Karpas-422 (cell line): ENCODE results near the gene MEF2A. TPM values are rescaled to one million over a fixed set of nuclear protein-coding genes. Genes with fewer than 3 reads are reported as not detected.
A peak's percentile ranks its signal among the peaks of the same experiment; 100 is the strongest.

Experiments
- DNase-seq: peaks from one replicate; pipeline ENCODE4 v3.0.0-alpha.2; 2015
- H2AFZ ChIP-seq: fragments of 200-600 bp; sonication (generic); 2 replicates; pipeline ENCODE4 v1.6.1; 2014; ENCODE audit warnings: antibody characterized with exemption, low read length, mixed read lengths
- H3K27ac ChIP-seq: fragments of 200-600 bp; sonication (generic); 2 replicates; pipeline ENCODE4 v1.5.1; 2014; ENCODE audit warnings: mild to moderate bottlenecking, low read length, moderate library complexity
- H3K27me3 ChIP-seq: fragments of 200-600 bp; sonication (generic); 2 replicates; pipeline ENCODE4 v1.6.1; 2014; ENCODE audit warnings: low read length, mixed read lengths
- H3K36me3 ChIP-seq: fragments of 200-600 bp; sonication (generic); 2 replicates; pipeline ENCODE4 v1.6.1; 2014; ENCODE audit warnings: low read length, mixed read lengths; ENCODE audit not compliant: insufficient read depth
- H3K4me1 ChIP-seq: fragments of 200-600 bp; sonication (generic); 2 replicates; pipeline ENCODE4 v1.6.1; 2014; ENCODE audit warnings: mild to moderate bottlenecking, low read length, mixed read lengths
- H3K4me2 ChIP-seq: fragments of 200-600 bp; sonication (generic); 2 replicates; pipeline ENCODE4 v1.6.1; 2014; ENCODE audit warnings: low read length, low read depth, mild to moderate bottlenecking; ENCODE audit not compliant: poor library complexity, severe bottlenecking
- H3K4me3 ChIP-seq: fragments of 200-600 bp; sonication (generic); 2 replicates; pipeline ENCODE4 v1.5.1; 2014; ENCODE audit warnings: mild to moderate bottlenecking, antibody characterized with exemption, low read length, mixed read lengths
- H3K79me2 ChIP-seq: fragments of 200-600 bp; sonication (generic); 2 replicates; pipeline ENCODE4 v1.6.1; 2014; ENCODE audit warnings: mild to moderate bottlenecking, low read length, mixed read lengths
- H3K9ac ChIP-seq: fragments of 200-600 bp; sonication (generic); 2 replicates; pipeline ENCODE4 v1.6.0; 2014; ENCODE audit warnings: low read length
- H3K9me2 ChIP-seq: fragments of 200-600 bp; sonication (generic), shearing (Covaris generic); replicated peaks from 2 replicates; pipeline ENCODE4 v1.6.0; 2014; ENCODE audit warnings: mild to moderate bottlenecking, low read length, moderate library complexity; ENCODE audit not compliant: insufficient read depth
- H3K9me3 ChIP-seq: fragments of 300-700, 200-600 bp; sonication (generic); 2 replicates; pipeline ENCODE4 v1.6.1; 2014; ENCODE audit warnings: low read length, mixed read lengths
- H4K20me1 ChIP-seq: fragments of 200-600 bp; sonication (generic); 2 replicates; pipeline ENCODE4 v1.6.1; 2014; ENCODE audit warnings: mild to moderate bottlenecking, antibody characterized with exemption, low read length, low read depth; ENCODE audit not compliant: insufficient read depth
- total RNA-seq: library from RNA; depleted of rRNA; stranded (reverse); fragments of >200 nt; shearing (Covaris generic); gene quantifications from 2 replicates; pipeline ENCODE4 v1.2.3, GENCODE V29; 2014; ENCODE audit warnings: low replicate concordance

MEF2A gene
- total RNA-seq, 1 experiment from 2014 or later = 144 TPM

- peaks cover 21% of the 10 kb centered on the region for H4K20me1 ChIP-seq
- no peaks in the 10 kb centered on the region for H3K9me3 ChIP-seq
- H3K36me3 ChIP-seq = peaks cover 4% of the 10 kb centered on the region; the same call in 1 of the 2 replicates
- DNase-seq = peak; percentile 73
- H3K9ac ChIP-seq = peak overlapping the region; percentile 92
- peak overlapping the region; percentile 75 for H3K27ac ChIP-seq
- peak overlapping the region; percentile 69 for H3K4me3 ChIP-seq
- peak overlapping the region; percentile 81 for H3K4me2 ChIP-seq
- H3K27me3 ChIP-seq = no peaks in the 10 kb centered on the region
- H3K79me2 ChIP-seq = peaks cover 50% of the 10 kb centered on the region
- peaks cover 51% of the 10 kb centered on the region for H3K4me1 ChIP-seq
- H2AFZ ChIP-seq = no peak overlapping the region
- no peaks in the 10 kb centered on the region for H3K9me2 ChIP-seq
Observed at GRCh38 chr15:99566157-99566897, 543 bp downstream of the MEF2A start.

GRCh38 chr15:99568625-99569352 lies 3.0 kb downstream of the MEF2A start:
- DNase-seq = peak; percentile 54
- H3K9me3 ChIP-seq = no peaks in the 10 kb centered on the region
- peak overlapping the region; percentile 81 for H3K4me2 ChIP-seq
- peak overlapping the region; percentile 92 for H3K9ac ChIP-seq
- H3K4me3 ChIP-seq = peak overlapping the region; percentile 69
- peaks cover 33% of the 10 kb centered on the region for H4K20me1 ChIP-seq
- H2AFZ ChIP-seq = no peak overlapping the region
- H3K79me2 ChIP-seq = peaks cover 75% of the 10 kb centered on the region
- H3K27ac ChIP-seq = peak overlapping the region; percentile 75
- H3K9me2 ChIP-seq = no peaks in the 10 kb centered on the region
- peaks cover 11% of the 10 kb centered on the region; the same call in 1 of the 2 replicates for H3K36me3 ChIP-seq
- H3K4me1 ChIP-seq = peaks cover 41% of the 10 kb centered on the region
- H3K27me3 ChIP-seq = no peaks in the 10 kb centered on the region

- H3K9me2 ChIP-seq = no peaks in the 10 kb centered on the region
- H3K4me1 ChIP-seq = peaks cover 28% of the 10 kb centered on the region
- no peak overlapping the region for H3K4me2 ChIP-seq
- H4K20me1 ChIP-seq = peaks cover 44% of the 10 kb centered on the region
- DNase-seq = no peak
- no peak overlapping the region for H3K9ac ChIP-seq
- no peak overlapping the region for H3K4me3 ChIP-seq
- peaks cover 100% of the 10 kb centered on the region for H3K79me2 ChIP-seq
- H3K9me3 ChIP-seq = no peaks in the 10 kb centered on the region
- peaks cover 24% of the 10 kb centered on the region; the same call in 1 of the 2 replicates for H3K36me3 ChIP-seq
- no peak overlapping the region for H2AFZ ChIP-seq
- H3K27ac ChIP-seq = no peak overlapping the region
- no peaks in the 10 kb centered on the region for H3K27me3 ChIP-seq
Observed at GRCh38 chr15:99571299-99571698, 5.5 kb downstream of the MEF2A start.

- Histone ChIP-seq H3K27ac (no peak overlapping the region), H3K4me3 (no peak overlapping the region), H3K36me3 (peaks cover 28% of the 10 kb centered on the region; the same call in 1 of the 2 replicates), H3K79me2 (peaks cover 100% of the 10 kb centered on the region), H2AFZ (no peak overlapping the region), H3K4me1 (peaks cover 31% of the 10 kb centered on the region), H3K9me2 (no peaks in the 10 kb centered on the region), H3K27me3 (no peaks in the 10 kb centered on the region), H3K9ac (no peak overlapping the region), H4K20me1 (peaks cover 29% of the 10 kb centered on the region; the same call in 1 of the 2 replicates), H3K4me2 (no peak overlapping the region), H3K9me3 (no peaks in the 10 kb centered on the region)
- no peak for DNase-seq
Observed at GRCh38 chr15:99574048-99574447, 8.3 kb downstream of the MEF2A start.

- Histone ChIP-seq H3K4me1 (peaks cover 28% of the 10 kb centered on the region), H2AFZ (no peak overlapping the region), H4K20me1 (peaks cover 27% of the 10 kb centered on the region; the same call in 1 of the 2 replicates), H3K9me3 (no peaks in the 10 kb centered on the region), H3K9ac (no peak overlapping the region), H3K4me3 (no peak overlapping the region), H3K27me3 (no peaks in the 10 kb centered on the region), H3K27ac (no peak overlapping the region), H3K36me3 (peaks cover 28% of the 10 kb centered on the region; the same call in 1 of the 2 replicates), H3K79me2 (peaks cover 100% of the 10 kb centered on the region), H3K9me2 (no peaks in the 10 kb centered on the region), H3K4me2 (no peak overlapping the region)
- DNase-seq = no peak
Observed at GRCh38 chr15:99574502-99574901, 8.7 kb downstream of the MEF2A start.

GRCh38 chr15:99578809-99579208 lies 13.0 kb downstream of the MEF2A start:
- H3K4me1 ChIP-seq = peaks cover 28% of the 10 kb centered on the region
- no peak overlapping the region for H3K9ac ChIP-seq
- H3K9me3 ChIP-seq = peaks cover 9% of the 10 kb centered on the region
- no peak overlapping the region for H3K4me3 ChIP-seq
- no peaks in the 10 kb centered on the region for H3K9me2 ChIP-seq
- peak overlapping the region; percentile 30 for H3K4me2 ChIP-seq
- DNase-seq = no peak
- peak overlapping the region; percentile 10; the same call in 1 of the 2 replicates for H3K27ac ChIP-seq
- peaks cover 100% of the 10 kb centered on the region for H3K79me2 ChIP-seq
- peaks cover 43% of the 10 kb centered on the region for H3K36me3 ChIP-seq
- H3K27me3 ChIP-seq = no peaks in the 10 kb centered on the region
- H2AFZ ChIP-seq = no peak overlapping the region
- peaks cover 24% of the 10 kb centered on the region for H4K20me1 ChIP-seq

GRCh38 chr15:99580076-99580475 lies 14.3 kb downstream of the MEF2A start:
- peaks cover 19% of the 10 kb centered on the region for H4K20me1 ChIP-seq
- H3K4me3 ChIP-seq = no peak overlapping the region
- no peak overlapping the region for H3K9ac ChIP-seq
- peaks cover 54% of the 10 kb centered on the region for H3K36me3 ChIP-seq
- peaks cover 100% of the 10 kb centered on the region for H3K79me2 ChIP-seq
- no peak overlapping the region for H3K27ac ChIP-seq
- H3K9me3 ChIP-seq = peaks cover 16% of the 10 kb centered on the region
- H2AFZ ChIP-seq = no peak overlapping the region
- H3K27me3 ChIP-seq = no peaks in the 10 kb centered on the region
- DNase-seq = no peak
- no peak overlapping the region for H3K4me2 ChIP-seq
- H3K4me1 ChIP-seq = peaks cover 28% of the 10 kb centered on the region
- H3K9me2 ChIP-seq = no peaks in the 10 kb centered on the region

GRCh38 chr15:99582508-99582960 lies 16.8 kb downstream of the MEF2A start:
- peaks cover 21% of the 10 kb centered on the region for H3K4me1 ChIP-seq
- peaks cover 25% of the 10 kb centered on the region for H3K9me3 ChIP-seq
- no peak for DNase-seq
- H3K9me2 ChIP-seq = no peaks in the 10 kb centered on the region
- no peak overlapping the region for H3K4me2 ChIP-seq
- peaks cover 59% of the 10 kb centered on the region for H3K36me3 ChIP-seq
- H3K27ac ChIP-seq = no peak overlapping the region
- H3K79me2 ChIP-seq = peaks cover 100% of the 10 kb centered on the region
- H3K27me3 ChIP-seq = no peaks in the 10 kb centered on the region
- peaks cover 13% of the 10 kb centered on the region; the same call in 1 of the 2 replicates for H4K20me1 ChIP-seq
- H3K9ac ChIP-seq = no peak overlapping the region
- H3K4me3 ChIP-seq = no peak overlapping the region
- no peak overlapping the region for H2AFZ ChIP-seq
